GM18499 (cell line): ENCODE results near the gene BTBD16.

Experiments
- ATAC-seq: cut with Tn5 transposase; IDR thresholded peaks from one replicate; pipeline ENCODE4 v1.9.1; 2021; ENCODE audit warnings: moderate number of reproducible peaks; ENCODE audit not compliant: insufficient read depth, unreplicated experiment

Gene BTBD16

DNA sequence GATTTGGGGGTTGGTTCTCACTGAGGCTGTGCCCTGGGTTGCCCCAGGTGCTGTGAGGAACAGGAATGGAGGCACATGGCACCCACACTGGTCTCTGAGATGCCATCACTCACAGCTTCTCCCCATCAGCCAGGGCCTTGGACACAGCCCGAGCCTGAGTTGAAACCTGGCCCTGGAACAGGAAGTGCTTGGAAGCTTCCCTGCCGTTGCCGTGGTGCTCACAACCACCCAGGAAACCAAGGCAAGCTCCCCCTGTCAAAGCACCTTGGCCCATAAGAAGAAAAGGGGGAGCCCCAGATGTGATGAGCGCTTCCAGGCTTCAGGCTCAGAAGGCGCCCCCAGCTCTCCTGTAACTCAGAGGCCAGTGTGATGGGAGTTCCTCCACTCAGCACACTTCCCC is at the start of gene BTBD16:
BTBD16 (plus strand) TSS at position 221 of the 400 bp plus-strand sequence. CDS start 3,786 bp downstream, outside the sequence.
- no peak for ATAC-seq

DNA sequence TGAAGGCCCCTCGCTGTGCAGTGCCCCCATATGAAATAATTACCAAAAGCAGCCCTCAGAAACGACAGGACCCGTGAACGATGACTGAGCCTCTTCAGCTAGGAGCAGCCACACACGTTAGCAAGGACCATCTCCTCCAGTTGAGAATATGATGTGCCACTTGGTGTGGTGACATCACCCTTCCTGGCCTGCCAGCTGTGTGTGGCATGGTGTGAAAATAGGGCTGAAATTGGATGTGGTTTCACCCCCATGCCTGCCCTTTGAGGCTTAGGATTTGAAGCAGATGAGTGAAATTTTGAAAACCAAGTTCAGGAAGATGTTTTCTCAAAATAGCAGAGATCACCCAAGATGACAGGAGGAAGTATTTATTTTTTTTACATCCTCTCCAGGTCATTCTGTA is 49.1 kb upstream of the BTBD16 start:
- ATAC-seq: no peak

DNA sequence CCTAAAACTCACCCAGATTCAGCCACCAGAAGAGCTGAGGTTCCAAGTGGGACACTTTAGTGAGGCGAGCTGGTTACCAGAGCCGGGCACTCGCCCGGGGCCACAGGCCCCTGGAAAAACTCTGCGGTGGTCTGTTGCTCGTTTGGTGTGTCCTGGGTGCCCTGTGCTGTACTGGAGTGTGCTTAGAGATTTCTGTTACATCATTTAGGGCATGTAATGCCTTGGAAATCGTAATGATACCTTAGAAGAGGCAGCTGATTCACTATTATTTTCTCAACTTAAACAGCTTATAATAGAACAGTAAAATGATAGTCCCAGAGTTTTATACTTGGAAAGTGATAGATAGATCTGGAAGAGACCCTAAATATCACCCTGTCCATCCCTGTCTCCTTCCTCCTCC is 48.5 kb upstream of the BTBD16 start:
- no peak for ATAC-seq

DNA sequence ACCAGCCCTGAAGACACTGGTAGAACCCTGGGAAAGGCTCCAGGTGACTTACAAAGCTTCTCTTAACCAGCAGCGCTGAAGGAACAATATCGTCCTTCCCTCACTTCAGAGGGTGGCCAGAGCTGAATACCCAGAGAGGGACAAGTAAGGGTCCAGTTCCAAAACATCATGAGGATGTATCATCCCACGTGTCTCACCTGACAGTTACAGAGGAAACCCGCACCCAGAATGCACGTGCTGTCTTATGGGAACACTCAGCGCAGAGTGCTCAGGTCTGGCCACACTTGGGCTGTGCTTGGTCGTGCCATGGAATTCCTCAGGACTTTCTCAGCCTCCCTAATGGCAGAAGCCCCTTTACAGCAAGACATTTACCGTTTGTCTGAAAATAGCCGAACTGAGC is 46.9 kb upstream of the BTBD16 start:
- ATAC-seq: no peak

- no peak for ATAC-seq
Measured at GRCh38 chr10:122225330-122225729, 45.8 kb upstream of the BTBD16 start.

DNA sequence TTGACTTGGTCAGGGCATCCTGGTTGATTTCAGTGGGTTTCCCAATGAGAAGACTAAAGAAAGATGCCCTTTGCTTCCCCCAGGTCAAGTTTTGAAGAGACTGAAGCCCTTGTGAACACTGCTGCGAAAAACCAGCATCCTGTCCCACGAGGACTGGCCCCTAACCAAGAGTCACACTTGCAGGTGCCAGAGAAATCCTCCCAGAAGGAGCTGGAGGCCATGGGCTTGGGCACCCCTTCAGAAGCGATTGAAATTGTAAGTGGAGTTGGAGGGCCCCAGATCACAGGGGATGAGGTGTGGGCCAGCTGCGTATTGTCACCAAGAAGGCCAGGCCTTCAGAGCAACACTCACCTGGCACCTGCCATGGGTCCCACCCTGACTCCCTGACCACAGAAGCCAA is 43.3 kb upstream of the BTBD16 start:
- ATAC-seq: no peak

DNA sequence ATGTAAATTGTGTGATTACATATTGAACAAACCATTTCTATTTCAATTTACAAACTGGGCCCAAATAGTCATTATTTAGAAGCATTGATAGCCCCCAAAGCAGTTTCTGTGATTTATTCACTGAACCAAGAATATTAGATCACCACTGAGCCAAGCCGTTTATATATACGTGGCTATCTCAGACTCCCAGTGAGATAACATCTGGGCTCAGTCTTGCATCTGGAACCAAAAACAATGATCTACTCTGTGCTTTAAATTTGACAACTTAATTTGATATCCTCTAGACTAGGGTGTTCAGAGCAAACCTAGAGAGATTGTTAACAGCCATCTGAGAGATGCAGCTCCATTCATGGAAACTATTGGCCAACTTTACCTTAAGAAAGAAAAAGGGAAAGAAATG is 41.4 kb upstream of the BTBD16 start:
- no peak for ATAC-seq

DNA sequence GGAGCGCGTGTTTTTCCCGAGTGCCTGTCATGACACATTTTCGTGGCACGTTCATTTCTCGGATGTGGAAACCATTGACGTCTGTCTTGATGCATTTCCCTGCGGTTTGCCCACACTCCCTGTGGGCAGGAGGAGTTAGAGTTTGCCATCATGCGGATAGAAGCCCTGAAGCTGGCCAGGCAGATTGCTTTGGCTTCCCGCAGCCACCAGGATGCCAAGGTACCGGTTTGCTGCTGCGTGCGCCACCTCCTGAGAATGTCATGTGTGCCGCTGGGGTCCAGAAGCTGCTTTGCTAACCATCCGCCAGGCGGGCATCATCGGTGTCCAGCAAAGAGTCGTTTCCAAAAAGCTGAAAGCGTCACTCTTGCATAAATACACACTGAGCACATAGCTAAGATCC is 40.9 kb upstream of the BTBD16 start:
- ATAC-seq: no peak

DNA sequence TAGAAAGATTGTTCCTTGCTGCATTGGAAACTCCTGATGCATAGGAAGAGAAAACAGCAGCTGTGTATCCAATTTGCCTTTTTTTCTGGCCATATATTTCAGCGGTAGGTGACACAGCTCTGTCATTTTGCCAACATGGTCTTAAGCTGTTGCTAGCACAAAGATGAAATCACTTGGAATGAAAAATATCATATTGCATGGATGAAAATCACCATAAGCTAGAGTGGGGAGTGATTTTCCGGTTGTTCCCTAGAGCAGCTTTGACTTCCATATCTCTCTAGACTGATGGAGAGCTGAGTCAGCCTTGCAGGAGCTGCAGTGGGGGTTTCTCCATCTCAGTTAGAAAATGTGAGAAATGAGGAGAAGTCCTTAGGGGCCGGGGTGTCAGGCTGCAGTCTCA is 38.3 kb upstream of the BTBD16 start:
- ATAC-seq: no peak

GRCh38 chr10:122233857-122234348 is 37.2 kb upstream of the BTBD16 start:
- no peak for ATAC-seq

- no peak for ATAC-seq
Measured at GRCh38 chr10:122234416-122234815, 36.7 kb upstream of the BTBD16 start.

GRCh38 chr10:122236690-122237306 is 34.3 kb upstream of the BTBD16 start:
- ATAC-seq: no peak

DNA sequence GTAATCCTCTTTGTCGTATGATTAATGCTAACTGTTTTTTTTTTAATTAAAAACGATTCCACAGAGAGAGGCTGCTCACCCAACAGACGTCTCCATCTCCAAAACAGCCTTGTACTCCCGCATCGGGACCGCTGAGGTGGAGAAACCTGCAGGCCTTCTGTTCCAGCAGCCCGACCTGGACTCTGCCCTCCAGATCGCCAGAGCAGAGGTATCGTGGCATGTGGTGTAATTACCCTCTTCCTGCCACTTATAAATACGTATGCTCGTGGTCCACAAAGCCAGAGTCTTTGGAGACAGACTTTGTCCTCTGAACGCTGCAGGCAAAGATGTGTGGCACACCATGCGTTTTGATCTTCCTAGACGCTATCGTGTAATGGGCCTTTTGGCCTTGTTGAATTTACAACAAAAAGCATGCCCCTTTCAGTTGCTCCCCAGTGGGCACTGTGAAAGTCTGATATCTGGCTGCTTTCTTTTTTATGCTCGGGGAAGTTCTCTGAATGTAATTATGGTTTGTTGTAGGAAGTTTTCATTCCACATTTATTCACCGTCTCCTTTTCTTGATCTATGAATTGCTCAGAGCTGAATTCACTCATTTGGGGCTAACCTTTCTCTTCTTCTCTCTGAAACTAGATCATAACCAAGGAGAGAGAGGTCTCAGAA is 33.6 kb upstream of the BTBD16 start:
- no peak for ATAC-seq

- no peak for ATAC-seq
Measured at GRCh38 chr10:122239578-122240257, 31.4 kb upstream of the BTBD16 start.

DNA sequence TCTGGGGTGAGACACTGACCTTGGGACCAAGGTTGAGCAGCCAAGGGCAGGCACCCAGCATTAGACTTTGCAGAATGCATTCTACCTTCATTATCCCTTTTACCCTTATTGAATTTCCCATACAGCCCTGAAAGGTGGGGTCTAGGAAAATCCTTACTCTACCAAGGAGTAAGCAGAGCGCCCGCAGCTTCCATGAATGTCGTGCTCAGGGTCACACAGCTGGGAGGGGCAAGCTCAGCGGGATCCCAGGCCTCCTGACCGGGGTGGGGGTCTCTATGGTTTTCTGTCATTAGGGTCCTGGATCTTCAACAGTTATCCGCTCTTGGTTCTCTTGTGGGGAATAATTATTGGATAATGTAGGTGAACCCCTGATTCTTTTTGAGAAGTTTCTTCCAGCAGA is 30.7 kb upstream of the BTBD16 start:
- no peak for ATAC-seq

DNA sequence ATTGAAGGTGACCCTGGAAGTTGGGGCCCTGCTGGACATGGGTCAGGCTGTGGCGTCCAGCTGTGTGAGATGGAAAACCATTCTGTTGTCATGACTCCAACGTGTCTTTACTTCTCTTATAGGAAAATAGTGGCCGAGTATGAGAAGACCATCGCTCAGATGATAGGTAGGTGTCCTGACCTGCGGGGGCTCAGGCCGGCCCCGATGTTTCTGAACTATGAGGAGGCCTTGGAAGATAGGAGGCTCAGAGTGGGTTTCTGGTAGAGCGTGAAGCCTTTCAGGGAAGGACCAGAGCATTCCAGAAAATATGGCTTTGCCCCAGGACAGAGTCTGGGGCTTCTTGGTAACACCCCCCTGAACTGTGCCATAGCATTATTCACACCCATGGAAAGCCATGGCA is 29.3 kb upstream of the BTBD16 start:
- ATAC-seq: no peak

DNA sequence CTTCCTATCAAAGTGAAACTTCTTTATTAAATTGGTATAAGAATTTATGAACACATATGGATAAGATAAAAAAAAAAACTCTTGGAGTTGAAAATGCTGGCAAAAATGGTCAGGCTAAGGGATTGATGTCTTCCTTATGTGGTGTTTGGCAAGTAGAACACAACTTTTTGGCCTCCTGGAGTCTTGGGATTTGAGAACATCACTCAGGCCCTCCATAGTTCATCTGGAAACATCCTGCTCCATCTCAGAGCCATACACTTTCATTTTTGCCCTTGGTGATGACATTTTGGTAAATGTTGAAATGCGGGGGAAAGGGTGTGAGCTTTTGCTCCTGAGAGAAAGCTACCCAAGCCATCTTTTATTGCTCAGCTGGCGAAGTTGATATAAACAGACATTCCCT is 27.5 kb upstream of the BTBD16 start:
- no peak for ATAC-seq

DNA sequence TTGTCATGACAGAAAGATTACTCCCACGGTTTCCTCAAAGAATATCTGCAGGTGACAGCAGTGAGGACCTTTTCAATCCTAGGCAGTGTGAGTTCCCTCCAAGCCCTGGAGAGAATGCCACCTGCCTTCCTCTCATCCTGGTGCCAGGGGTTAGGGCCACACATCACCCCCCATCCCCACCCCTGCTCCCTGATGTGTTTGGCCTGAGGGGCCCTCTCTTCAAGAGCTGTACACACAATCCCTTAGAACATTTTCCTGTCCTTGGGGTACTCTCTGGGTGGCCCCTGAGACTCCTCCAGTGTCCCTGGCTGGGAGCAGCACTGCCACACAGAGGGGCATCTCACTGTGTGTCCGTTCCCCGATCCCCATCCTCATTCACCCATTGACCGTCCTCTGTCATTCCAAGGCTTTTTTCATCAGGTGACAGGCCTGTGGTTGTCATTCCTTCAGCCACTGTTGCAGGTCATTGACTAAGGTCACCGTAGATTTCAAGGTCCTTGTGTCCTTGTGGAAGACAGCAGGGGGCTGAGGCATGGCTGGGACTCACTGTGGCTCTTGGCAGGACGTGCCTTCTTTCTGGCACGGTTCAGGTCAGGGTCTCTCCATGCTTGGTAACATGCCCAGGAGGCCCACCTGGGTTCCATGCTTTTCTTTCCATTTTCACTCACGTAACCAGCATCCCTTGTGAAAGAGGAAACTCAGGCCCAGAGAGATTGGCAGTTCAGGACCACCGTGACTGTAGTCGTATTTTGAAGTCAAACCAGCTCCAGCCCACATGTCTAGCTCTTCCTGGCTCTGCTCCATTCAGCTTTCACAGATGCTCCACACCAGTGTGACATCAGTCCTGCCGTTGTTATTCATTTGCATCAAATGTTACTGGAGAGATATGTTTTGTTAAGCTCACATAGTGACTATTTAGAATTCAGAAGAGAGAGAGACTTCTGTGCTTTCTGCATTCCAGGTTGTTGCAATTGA is 26.8 kb upstream of the BTBD16 start:
- ATAC-seq: no peak

- no peak for ATAC-seq
Measured at GRCh38 chr10:122245136-122245535, 26.0 kb upstream of the BTBD16 start.

DNA sequence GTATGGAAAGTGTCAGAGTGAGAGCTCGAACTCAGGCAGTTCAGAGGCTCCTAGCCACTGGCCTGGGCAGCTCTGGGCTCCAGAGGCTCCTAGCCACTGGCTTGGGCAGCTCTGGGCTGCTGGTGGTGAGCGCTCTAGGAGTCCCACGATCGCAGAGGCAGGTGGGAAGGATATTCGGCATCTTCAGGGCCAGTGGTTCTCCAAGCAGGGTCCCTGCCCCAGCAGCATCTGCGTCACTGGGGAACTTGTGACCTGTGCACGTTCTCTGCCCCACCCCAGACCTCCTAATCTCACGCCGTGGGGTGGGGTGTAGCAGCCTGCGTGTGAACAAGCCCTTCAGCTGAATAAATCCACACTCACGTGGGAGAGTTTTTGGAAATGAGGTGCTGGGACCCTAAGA is 25.2 kb upstream of the BTBD16 start:
- no peak for ATAC-seq
